Suprapubic skin (tissue), 4 donors: Measurements from ENCODE around the gene ADGRB3.
"Not testable (repeated sequence)": the region's sequence is repeated elsewhere in the genome, so short reads cannot be mapped to it uniquely, and the experiment has no call there.

ENCODE experiments used
- EP300 ChIP-seq: sonication (generic); formaldehyde crosslinking; IDR thresholded peaks from one replicate; pipeline ENCODE4 v1.6.1; 2017; ENCODE audit warnings: antibody characterized with exemption
- POLR2A ChIP-seq, 2 donors: fragments of 450-650 bp; IDR thresholded peaks; one replicate each; pipeline ENCODE4 v1.6.1; 2017; ENCODE audit warnings: antibody characterized with exemption in 2 of 2, mild to moderate bottlenecking in 2 of 2, moderate library complexity in 2 of 2
- POLR2AphosphoS5 ChIP-seq, 3 donors: sonication (generic); formaldehyde crosslinking; IDR thresholded peaks; one replicate each; pipeline ENCODE4 v1.6.1; 2017; ENCODE audit warnings: antibody characterized with exemption in 3 of 3
- TF ChIP-seq, protein P1 (sequence below), 2 donors: fragments of 200-600 bp in 1 of 2; fragments of 450-650 bp in 1 of 2; sonication (generic) in 1 of 2; IDR thresholded peaks; one replicate each; pipeline ENCODE4 v1.5.1; 2016 to 2019; ENCODE audit warnings: antibody characterized with exemption in 2 of 2, mild to moderate bottlenecking in 1 of 2, moderate library complexity in 1 of 2

DNA sequence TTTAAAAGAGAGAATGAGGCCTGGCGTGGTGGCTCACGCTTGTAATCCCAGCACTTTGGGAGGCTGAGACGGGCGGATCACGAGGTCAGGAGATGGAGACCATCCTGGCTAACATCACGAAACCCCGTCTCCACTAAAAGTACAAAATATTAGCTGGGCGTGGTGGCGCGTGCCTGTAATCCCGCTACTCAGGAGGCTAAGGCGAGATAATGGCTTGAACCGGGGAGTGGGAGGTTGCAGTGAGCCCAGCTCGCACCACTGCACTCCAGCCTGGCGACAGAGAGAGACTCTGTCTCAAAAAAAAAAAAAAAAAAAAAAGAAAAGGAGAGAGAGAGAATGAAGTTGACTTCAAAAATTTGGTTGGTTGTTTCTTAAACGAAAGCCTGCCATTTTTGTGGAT lies 41.0 kb downstream of the ADGRB3 start:
- TF ChIP-seq, protein P1, sequence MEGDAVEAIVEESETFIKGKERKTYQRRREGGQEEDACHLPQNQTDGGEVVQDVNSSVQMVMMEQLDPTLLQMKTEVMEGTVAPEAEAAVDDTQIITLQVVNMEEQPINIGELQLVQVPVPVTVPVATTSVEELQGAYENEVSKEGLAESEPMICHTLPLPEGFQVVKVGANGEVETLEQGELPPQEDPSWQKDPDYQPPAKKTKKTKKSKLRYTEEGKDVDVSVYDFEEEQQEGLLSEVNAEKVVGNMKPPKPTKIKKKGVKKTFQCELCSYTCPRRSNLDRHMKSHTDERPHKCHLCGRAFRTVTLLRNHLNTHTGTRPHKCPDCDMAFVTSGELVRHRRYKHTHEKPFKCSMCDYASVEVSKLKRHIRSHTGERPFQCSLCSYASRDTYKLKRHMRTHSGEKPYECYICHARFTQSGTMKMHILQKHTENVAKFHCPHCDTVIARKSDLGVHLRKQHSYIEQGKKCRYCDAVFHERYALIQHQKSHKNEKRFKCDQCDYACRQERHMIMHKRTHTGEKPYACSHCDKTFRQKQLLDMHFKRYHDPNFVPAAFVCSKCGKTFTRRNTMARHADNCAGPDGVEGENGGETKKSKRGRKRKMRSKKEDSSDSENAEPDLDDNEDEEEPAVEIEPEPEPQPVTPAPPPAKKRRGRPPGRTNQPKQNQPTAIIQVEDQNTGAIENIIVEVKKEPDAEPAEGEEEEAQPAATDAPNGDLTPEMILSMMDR (IDR thresholded peaks at IDR 0.05): not testable (repeated sequence)
- TF ChIP-seq POLR2A (IDR thresholded peaks at IDR 0.05); POLR2AphosphoS5 (IDR thresholded peaks at IDR 0.05); EP300: not testable (repeated sequence)
